Transverse colon (tissue), 4 donors: ENCODE data around the gene AIG1. TPM values are rescaled to one million over a fixed set of nuclear protein-coding genes. Genes with fewer than 3 reads are reported as not detected.

Experiments
- DNase-seq: peaks from one replicate; pipeline ENCODE4 v3.0.0-alpha.2; 2019
- H3K27ac ChIP-seq, 4 donors: fragments of 200-600 bp; sonication (generic); 2 replicates each; pipeline ENCODE4 v1.5.1; 2016 to 2018; ENCODE audit warnings: inconsistent platforms in 4 of 4
- H3K27me3 ChIP-seq: fragments of 200-600 bp; sonication (generic); 2 replicates; pipeline ENCODE4 v1.5.1; 2017; ENCODE audit warnings: inconsistent platforms
- H3K36me3 ChIP-seq, 4 donors: fragments of 200-600 bp; sonication (generic); 2 replicates each; pipeline ENCODE4 v1.5.1; 2017 to 2019; ENCODE audit warnings: inconsistent platforms in 4 of 4
- H3K4me1 ChIP-seq, 4 donors: fragments of 200-600 bp; sonication (generic); 2 replicates each; pipeline ENCODE4 v1.5.1; 2017 to 2020; ENCODE audit warnings: inconsistent platforms in 4 of 4
- H3K4me3 ChIP-seq, 4 donors: fragments of 200-600 bp; sonication (generic); 1 replicate in 1 of 4; 2 replicates in 3 of 4; pipeline versions ENCODE4 v1.5.1 to v1.6.1; 2017 to 2019; ENCODE audit warnings: inconsistent platforms in 4 of 4
- H3K9me3 ChIP-seq, 2 donors: fragments of 200-600 bp; sonication (generic); 2 replicates each; pipeline ENCODE4 v1.5.1; 2017 to 2019; ENCODE audit warnings: inconsistent platforms in 2 of 2
- CTCF ChIP-seq, 5 experiments: fragments of 200-600 bp in 3 of 5; fragments of 450-650 bp in 2 of 5; sonication (generic) in 3 of 5; IDR thresholded peaks; 1 replicate in 2 of 5; 2 replicates in 3 of 5; pipeline ENCODE4 v1.5.1; 2016 to 2017; ENCODE audit warnings: antibody characterized with exemption in 5 of 5, inconsistent platforms in 3 of 5, mild to moderate bottlenecking in 2 of 5, moderate library complexity in 1 of 5
- EP300 ChIP-seq: sonication (generic); formaldehyde crosslinking; IDR thresholded peaks from one replicate; pipeline ENCODE4 v1.6.1; 2017; ENCODE audit warnings: antibody characterized with exemption, low read depth
- POLR2A ChIP-seq: fragments of 450-650 bp; IDR thresholded peaks from one replicate; pipeline ENCODE4 v1.6.1; 2016; ENCODE audit warnings: antibody characterized with exemption, mild to moderate bottlenecking, moderate library complexity
- POLR2AphosphoS5 ChIP-seq, 3 donors: sonication (generic); formaldehyde crosslinking; IDR thresholded peaks; one replicate each; pipeline ENCODE4 v1.6.1; 2016; ENCODE audit warnings: antibody characterized with exemption in 3 of 3
- WGBS, 2 donors: methylation state at CpG; one replicate each; pipeline ENCODE4 v1.1.5; 2018; ENCODE audit warnings: low coverage in 1 of 2; 5-methylcytosine and 5-hydroxymethylcytosine counted together
- in situ Hi-C, 4 donors: fragments of 200-750 bp; cut with MboI; loops; one replicate each; pipeline versions ENCODE4 v1.15.0 to v1.15.1; 2017; ENCODE audit warnings: low sequenced_read_pairs in 3 of 4, low pct_ligation_motif_present in 1 of 4, low pct_unique_long_range_greater_than_20kb in 1 of 4
- intact Hi-C: fragments of 100-400 bp; cut with DNase I; formaldehyde crosslinking; loops from one replicate; pipeline ENCODE4 v1.15.1; 2023; ENCODE audit warnings: low total_unique reads
- total RNA-seq, 4 donors: library from RNA; depleted of rRNA; stranded (reverse); fragments of >200 nt; gene quantifications; one replicate each; pipeline ENCODE4 v1.1.0, GENCODE V29; 2016

Gene AIG1
- total RNA-seq, 4 donors from 2014 or later: 16.5 to 38.2 (median 21.6) TPM

DNA sequence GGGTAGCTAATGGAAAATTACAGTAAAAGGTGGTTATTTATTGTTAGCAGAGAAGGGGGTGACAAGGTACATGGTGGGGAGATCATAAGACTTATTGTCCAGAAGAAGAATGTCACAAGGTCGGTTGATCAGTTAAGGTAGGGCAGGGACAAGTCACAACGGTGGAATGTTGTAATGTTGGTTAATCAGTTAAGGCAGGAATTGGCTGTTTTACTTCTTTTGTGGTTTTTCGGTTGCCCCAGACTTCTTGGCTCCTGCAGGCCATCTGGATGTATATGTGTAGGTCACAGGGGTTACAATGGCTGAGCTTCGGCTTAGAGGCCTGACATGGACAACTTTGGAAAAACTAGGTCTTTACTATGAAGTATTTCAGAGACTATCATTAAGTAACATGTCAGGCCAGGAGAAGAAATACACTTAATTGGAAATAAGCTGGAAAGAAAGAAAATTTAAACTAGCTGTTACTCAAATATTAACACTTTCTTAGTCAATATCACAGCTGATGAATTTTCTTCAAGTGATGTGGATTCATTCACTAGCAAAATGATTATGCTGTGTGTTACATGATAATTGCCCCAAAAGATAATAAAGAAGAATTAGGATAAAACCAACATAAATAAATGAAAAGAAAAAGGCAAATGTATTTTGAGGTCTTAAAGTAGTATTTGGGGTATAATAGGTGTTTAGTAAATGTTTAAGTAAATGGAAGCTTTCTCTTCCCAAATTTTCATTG, 4.4 kb downstream of the AIG1 start:
- 65 to 66% methylated on average over 4 of the region's 4 CpGs for WGBS, 2 donors
- intact Hi-C loops: no loop called here

DNA sequence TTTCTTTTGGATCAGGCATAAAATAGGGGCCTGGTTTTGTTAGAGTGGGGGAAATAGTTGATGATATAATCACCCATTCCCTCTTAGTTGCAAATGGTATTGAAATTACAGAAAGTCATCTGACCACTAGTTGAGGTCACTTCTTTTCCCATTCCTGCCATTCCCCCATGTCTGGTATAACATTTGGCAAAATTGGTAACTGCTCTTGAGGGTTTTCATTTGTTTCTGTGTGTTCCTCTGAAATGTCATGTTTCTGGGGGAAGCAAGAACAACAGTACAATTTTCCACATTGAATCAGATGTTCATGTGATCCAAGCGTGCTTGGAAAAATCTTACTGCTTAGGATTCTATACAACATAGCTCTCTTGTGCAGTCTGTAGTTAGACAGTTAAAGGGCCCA, 7.3 kb downstream of the AIG1 start:
- no peaks in the 10 kb centered on the region for H3K9me3 ChIP-seq
- TF ChIP-seq POLR2AphosphoS5 (IDR thresholded peaks at IDR 0.05) (no peak), EP300 (no peak), CTCF (IDR thresholded peaks at IDR 0.05) (no peak), POLR2A (no peak)
- WGBS, 2 donors: 75 to 95% methylated on average over 1 of the region's 1 CpG
- no peak for DNase-seq
- in situ Hi-C loops (no loop called here), intact Hi-C loops (no loop called here)
- H3K36me3 ChIP-seq: no peaks in the 10 kb centered on the region
- H3K27ac ChIP-seq: no peak overlapping the region
- H3K27me3 ChIP-seq: no peaks in the 10 kb centered on the region
- no peak overlapping the region for H3K4me3 ChIP-seq
- no peaks in the 10 kb centered on the region for H3K4me1 ChIP-seq

More for the DNA sequence above, 4.4 kb downstream of the AIG1 start:
- TF ChIP-seq EP300 (no peak), POLR2AphosphoS5 (IDR thresholded peaks at IDR 0.05) (no peak)
- no peak for DNase-seq
- Histone ChIP-seq H3K9me3 (no peaks in the 10 kb centered on the region), H3K4me1 (peaks cover 0 to 11% (median 7%) of the 10 kb centered on the region in 4 donors), H3K36me3 (no peaks in the 10 kb centered on the region), H3K27me3 (no peaks in the 10 kb centered on the region), H3K4me3 (no peak overlapping the region), H3K27ac (no peak overlapping the region)
- in situ Hi-C loops: no loop called here

DNA sequence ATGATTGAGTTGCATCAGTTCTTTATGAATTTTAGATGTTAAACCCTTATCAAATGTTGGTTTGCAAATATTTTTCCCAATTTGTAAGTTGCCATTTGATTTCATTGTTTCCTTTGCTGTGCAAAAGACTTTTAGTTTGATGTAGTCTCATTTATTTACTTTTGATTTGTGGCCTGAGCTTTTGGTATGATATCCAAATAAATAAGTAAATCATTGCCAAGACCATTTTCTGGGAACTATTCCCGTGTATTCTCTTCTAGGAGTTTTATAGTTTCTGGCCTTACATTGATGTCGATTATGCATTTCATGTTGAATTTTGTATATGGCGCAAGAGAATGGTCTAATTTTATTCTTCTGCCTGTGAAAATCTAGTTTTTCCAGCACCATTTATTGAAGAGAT, 13.4 kb downstream of the AIG1 start:
- DNase-seq: no peak
- Histone ChIP-seq H3K9me3 (peaks cover 0 to 4% of the 10 kb centered on the region in 2 donors), H3K27ac (no peak overlapping the region), H3K36me3 (no peaks in the 10 kb centered on the region), H3K4me3 (no peak overlapping the region), H3K4me1 (peaks cover 0 to 3% (median 0%) of the 10 kb centered on the region in 4 donors), H3K27me3 (no peaks in the 10 kb centered on the region)
- TF ChIP-seq CTCF (IDR thresholded peaks at IDR 0.05) (no peak), EP300 (no peak), POLR2A (no peak), POLR2AphosphoS5 (IDR thresholded peaks at IDR 0.05) (no peak)
- in situ Hi-C loops (no loop called here), intact Hi-C loops (no loop called here)
- WGBS, 2 donors: 78 to 83% methylated on average over 3 of the region's 3 CpGs

- Histone ChIP-seq H3K9me3 (peaks cover 0 to 4% of the 10 kb centered on the region in 2 donors), H3K4me3 (no peak overlapping the region), H3K27ac (no peak overlapping the region), H3K27me3 (no peaks in the 10 kb centered on the region), H3K36me3 (no peaks in the 10 kb centered on the region), H3K4me1 (peaks cover 0 to 3% (median 0%) of the 10 kb centered on the region in 4 donors)
- intact Hi-C loops (no loop called here), in situ Hi-C loops (no loop called here)
- 84 to 89% methylated on average over 3 of the region's 3 CpGs for WGBS, 2 donors
- no peak for TF ChIP-seq POLR2A
- no peak for TF ChIP-seq EP300
- no peak for TF ChIP-seq POLR2AphosphoS5 (IDR thresholded peaks at IDR 0.05)
- no peak for TF ChIP-seq CTCF (IDR thresholded peaks at IDR 0.05)
- DNase-seq: no peak
These were observed 14.1 kb downstream of the AIG1 start for GRCh38 chr6:143074670-143075318.
